ENCODE measurements around the gene MAP10. TPM values are rescaled to one million over a fixed set of nuclear protein-coding genes. Genes with fewer than 3 reads are reported as not detected.

The MAP10 gene
- total and polyA plus RNA-seq, 2 experiments from 2014 or later: 2.9 to 3.3 TPM

DNA sequence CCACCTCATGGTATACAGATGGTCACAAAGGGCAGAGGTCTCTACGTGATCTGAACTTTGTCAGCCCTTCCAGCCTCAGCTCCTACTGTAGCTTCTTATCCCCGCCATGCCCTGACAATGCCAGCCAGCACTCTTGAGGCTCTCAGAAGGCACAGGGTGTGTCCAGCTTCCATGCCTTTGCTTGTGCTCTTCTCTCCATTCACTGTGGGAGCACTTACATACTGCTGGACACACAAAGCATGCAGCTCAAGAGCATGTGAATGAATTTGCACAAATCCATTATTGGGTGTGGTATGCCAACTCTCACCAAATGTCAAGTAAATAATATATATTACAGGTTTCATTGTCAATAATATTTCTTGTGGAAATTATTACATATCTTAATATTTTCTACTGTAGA lies 36.4 kb upstream of the MAP10 start:
- H3K9me3 Mint-ChIP-seq: no peaks in the 10 kb centered on the region; the same call in 1 of the 3 replicates
- H3K4me1 Mint-ChIP-seq: peaks cover 34% of the 10 kb centered on the region
- Histone ChIP-seq H3K27me3 (ENCODE audit: insufficient read depth) (no peaks in the 10 kb centered on the region), H3K4me3 (no peak overlapping the region), H3F3A (replicated peaks; ENCODE audit: low read depth) (no peaks in the 10 kb centered on the region), H3K4me2 (no peak overlapping the region), H4K20me1 (replicated peaks; ENCODE audit: insufficient read depth) (no peaks in the 10 kb centered on the region), H3K27ac (ENCODE audit: low read depth) (no peak overlapping the region), H3K36me3 (ENCODE audit: insufficient read depth) (no peaks in the 10 kb centered on the region), H3K4me1 (ENCODE audit: insufficient read depth) (peaks cover 20% of the 10 kb centered on the region), H3K79me2 (replicated peaks; ENCODE audit: insufficient read depth) (no peaks in the 10 kb centered on the region), H3K9me2 (ENCODE audit: insufficient read depth) (no peaks in the 10 kb centered on the region), H2AFZ (no peak overlapping the region)
- no peak overlapping the region for H3K4me3 Mint-ChIP-seq
- no peaks in the 10 kb centered on the region; the same call in 2 of the 3 replicates for H3K36me3 Mint-ChIP-seq (ENCODE audit: low read depth)
- no peak for TF ChIP-seq ZNF331 (CRISPR knock-in tag; IDR thresholded peaks at IDR 0.05; ENCODE audit: low read depth)
- TF ChIP-seq POLR2AphosphoS5 (IDR thresholded peaks at IDR 0.05; ENCODE audit: low read depth): no peak
- no peak for ATAC-seq
- no peak for DNase-seq (ENCODE audit: low spot score)
- no peaks in the 10 kb centered on the region for H3K27me3 Mint-ChIP-seq (ENCODE audit: insufficient read depth, low read depth, poor library complexity)
- H3K27ac Mint-ChIP-seq: no peak overlapping the region

GRCh38 chr1:232769733-232770132 lies 35.5 kb upstream of the MAP10 start:
- H3K4me1 Mint-ChIP-seq: peaks cover 34% of the 10 kb centered on the region
- no peaks in the 10 kb centered on the region for H3K9me2 ChIP-seq (ENCODE audit: insufficient read depth)
- H3K27me3 Mint-ChIP-seq (ENCODE audit: insufficient read depth, low read depth, poor library complexity): no peaks in the 10 kb centered on the region
- H3K36me3 ChIP-seq (ENCODE audit: insufficient read depth): no peaks in the 10 kb centered on the region
- no peaks in the 10 kb centered on the region; the same call in 2 of the 3 replicates for H3K9me3 Mint-ChIP-seq
- H3K79me2 ChIP-seq (replicated peaks; ENCODE audit: insufficient read depth): no peaks in the 10 kb centered on the region
- 0 out of 2 replicates have a peak overlapping the region, but pooled peaks have one; percentile 3 for H3K4me3 ChIP-seq
- ATAC-seq: peak; percentile 72
- H3K4me3 Mint-ChIP-seq: no peak overlapping the region
- H2AFZ ChIP-seq: no peak overlapping the region
- no peaks in the 10 kb centered on the region for H3K36me3 Mint-ChIP-seq (ENCODE audit: low read depth)
- H3K4me1 ChIP-seq (ENCODE audit: insufficient read depth): peaks cover 20% of the 10 kb centered on the region
- H3K27ac ChIP-seq (ENCODE audit: low read depth): no peak overlapping the region
- H3K27ac Mint-ChIP-seq: no peak overlapping the region
- H3K4me2 ChIP-seq: peak overlapping the region; percentile 35
- H4K20me1 ChIP-seq (replicated peaks; ENCODE audit: insufficient read depth): no peaks in the 10 kb centered on the region
- peak; percentile 24 for DNase-seq (ENCODE audit: low spot score)
- H3F3A ChIP-seq (replicated peaks; ENCODE audit: low read depth): no peaks in the 10 kb centered on the region
- no peaks in the 10 kb centered on the region for H3K27me3 ChIP-seq (ENCODE audit: insufficient read depth)
- TF ChIP-seq ZNF114 (CRISPR knock-in tag; IDR thresholded peaks at IDR 0.05) (no peak), NANOG (IDR thresholded peaks at IDR 0.05; ENCODE audit: borderline replicate concordance) (no peak), POLR2AphosphoS5 (IDR thresholded peaks at IDR 0.05; ENCODE audit: low read depth) (no peak), CREB1 (CRISPR knock-in tag; IDR thresholded peaks at IDR 0.05; ENCODE audit: low read depth) (no peak), CTCF (conservative IDR thresholded peaks at IDR 0.05; ENCODE audit: low read depth in 2 of 2) (no peak), REST (IDR thresholded peaks at IDR 0.05; ENCODE audit: unreplicated experiment) (no peak), STAT1 (IDR thresholded peaks at IDR 0.05; ENCODE audit: unreplicated experiment) (no peak), EZH2phosphoT487 (IDR thresholded peaks at IDR 0.05; ENCODE audit: unreplicated experiment) (no peak), JUNB (IDR thresholded peaks at IDR 0.05; ENCODE audit: unreplicated experiment) (no peak), EZH2 (IDR thresholded peaks at IDR 0.05; ENCODE audit: low read depth, unreplicated experiment) (no peak), ETS1 (IDR thresholded peaks at IDR 0.05) (no peak)

All from GM23338 (cell line).